GM18519 (cell line): ENCODE measurements around the gene JSRP1.

Experiments
- ATAC-seq: cut with Tn5 transposase; IDR thresholded peaks from one replicate; pipeline ENCODE4 v1.9.1; 2021; ENCODE audit warnings: mild to moderate bottlenecking, moderate library complexity; ENCODE audit not compliant: unreplicated experiment, low FRiP score

JSRP1 gene

DNA sequence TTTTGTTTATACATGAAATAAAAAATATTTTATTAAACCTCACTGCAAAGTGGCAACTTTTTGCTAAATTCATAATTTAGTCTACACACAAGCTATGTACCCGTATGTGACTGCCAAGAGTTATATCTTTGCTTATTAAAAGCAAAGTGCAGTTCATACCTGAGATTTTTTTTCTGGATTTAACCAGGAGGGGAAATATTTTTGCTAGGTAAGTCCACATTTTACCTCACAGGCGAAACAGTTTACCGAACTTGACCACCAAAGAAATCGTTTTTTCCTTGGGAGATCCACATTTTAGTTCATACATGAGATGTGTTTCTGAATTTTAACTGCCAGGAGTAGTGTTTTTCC, 12.2 kb upstream of the JSRP1 start:
- ATAC-seq, result no peak

DNA sequence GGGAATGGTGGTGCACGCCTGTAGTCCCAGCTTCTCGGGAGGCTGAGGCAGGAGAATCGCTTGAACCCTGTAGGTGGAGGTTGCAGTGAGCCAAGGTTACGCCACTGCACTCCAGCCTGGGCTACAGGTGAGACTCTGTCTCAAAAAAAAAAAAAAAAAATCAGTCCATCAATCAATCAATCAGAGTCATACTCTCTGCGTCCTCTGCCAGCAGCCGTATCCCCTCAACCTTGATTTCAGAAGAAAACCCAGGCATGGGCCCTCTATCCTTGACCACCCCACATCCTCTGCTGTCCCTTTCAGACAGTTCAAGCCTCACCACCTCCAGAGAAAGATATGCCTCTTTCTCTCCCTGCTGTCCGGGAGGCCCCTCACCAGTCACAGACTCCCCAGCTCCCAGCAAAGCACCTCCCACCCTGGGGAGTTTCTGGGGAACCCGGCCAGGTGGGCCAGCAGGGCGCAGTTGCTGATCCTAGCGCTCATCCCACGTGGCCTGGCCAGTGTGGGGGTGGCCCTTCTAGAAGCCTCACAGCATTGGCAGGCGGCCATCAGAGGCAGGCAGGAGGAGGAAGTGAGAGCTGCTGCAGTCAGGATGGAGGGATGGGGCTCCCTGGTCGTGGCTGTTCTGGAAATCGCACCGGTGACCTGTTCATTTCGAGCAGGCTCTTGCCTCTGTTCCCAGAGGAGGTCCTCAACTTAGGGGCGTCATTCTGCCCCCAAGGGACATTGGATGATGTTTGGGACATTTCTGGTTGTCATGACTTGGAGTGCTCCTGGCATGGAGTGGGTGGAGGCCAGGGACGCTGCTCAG, 10.2 kb upstream of the JSRP1 start:
- ATAC-seq, result no peak

DNA sequence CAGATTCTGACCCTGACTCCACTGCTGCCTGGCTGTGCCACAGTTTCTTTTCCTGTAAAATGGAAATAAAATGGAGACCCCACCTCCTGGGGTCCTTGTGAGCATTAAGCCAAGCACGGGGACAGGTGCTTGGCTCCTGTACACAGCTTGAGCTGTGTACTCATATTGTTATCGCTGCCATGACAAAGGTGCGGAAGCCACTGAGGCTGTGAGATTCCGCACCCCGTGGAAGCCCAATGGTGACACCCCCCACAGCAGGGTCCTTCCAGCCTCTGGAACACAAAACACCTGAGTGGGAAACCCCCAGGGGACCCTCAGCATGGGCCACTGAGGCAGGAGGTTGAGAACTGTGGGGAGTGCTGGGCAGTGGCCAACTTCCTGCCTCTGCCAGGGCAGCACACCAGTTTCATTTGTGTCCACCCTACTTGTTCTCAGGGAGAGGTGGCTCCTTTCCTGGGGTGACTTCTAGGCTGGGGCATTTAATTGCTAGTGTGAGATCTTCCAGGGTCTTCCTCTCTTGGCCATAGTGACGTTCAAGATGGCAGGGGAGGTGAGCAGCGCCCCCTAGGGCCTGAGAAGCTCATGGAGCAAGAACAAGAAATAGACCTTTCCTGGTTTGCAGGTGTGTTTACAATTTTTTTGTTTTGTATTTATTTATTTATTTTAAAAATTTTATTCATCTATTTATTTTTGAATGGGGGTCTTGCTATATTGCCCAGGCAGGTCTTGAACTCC, 5.4 kb upstream of the JSRP1 start:
- no peak for ATAC-seq

DNA sequence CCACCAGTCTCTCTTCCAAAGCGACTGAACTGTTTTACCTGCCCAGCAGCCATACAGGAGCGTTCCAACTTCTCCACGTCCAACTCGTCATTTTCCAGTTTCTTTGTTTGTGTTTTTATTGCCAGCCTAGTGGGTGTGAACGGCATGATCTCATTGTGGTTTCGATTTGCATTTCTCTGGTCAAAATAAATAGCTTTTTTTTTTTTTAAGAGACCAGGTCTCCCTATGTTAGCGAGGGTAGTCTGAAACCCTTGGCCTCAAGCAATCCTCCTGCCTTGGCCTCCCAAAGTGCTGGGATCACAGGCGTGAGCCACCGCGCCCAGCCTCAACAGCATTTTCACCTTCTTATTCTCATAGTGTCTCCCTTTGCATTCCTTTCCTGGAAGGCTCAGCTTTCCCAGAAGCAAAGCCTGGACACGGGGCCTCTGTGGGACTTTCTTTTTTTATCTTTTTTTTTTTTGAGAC, 4.2 kb upstream of the JSRP1 start:
- ATAC-seq, result no peak

DNA sequence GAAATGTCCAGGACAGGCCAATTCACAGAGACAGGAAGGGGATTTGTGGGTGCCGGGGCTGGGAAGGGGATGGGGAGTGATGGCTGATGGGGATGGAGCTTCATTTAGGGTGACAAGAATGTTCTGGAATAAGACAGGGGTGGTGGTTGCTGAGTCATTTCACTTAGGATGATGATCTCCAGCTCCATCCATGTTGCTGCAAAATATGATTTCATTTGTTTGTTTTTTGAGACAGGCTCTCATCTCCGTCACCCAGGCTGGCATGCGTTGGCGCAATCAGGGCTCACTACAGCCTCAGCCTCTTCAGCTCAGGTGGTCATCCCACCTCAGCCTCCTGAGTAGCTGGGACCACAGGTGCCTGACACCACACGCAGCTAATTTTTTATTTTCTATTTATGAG, 3.1 kb upstream of the JSRP1 start:
- ATAC-seq, result no peak

DNA sequence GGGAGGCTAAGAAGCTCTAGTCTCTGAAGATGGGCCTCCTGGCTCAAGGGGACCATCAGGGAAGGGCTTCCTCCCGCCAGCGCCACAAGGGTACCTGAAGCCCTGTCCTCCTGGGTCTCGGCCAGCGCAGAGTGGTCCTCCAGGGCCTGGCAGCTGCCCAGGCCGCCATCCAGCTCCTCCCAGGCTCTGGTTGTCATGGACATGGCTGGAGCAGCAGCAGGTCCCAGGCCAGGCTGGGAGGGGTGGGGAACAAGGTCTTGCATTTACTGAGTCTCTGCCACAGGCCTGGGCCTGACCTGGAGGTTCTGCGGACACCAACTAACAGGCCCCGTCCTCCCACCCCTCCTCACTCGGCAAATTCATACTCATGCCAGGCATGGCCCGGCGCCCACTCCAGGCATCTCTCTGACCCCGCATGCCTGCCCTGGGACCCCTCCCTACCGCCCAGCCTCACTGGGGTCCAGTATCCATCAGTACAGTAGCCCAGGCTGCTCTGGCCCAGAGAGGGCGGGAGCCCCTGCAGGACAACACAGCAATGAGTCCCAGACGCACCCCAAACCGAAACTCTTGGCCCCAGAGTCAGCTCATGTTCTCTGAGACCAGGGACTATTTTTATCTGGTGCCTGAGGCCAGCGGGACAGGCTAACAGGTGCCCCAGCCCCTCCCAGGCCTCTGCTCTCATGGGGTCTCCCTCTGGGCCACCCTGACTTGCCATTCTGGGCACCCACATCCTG, 938 bp downstream of the JSRP1 start:
- ATAC-seq, result no peak

DNA sequence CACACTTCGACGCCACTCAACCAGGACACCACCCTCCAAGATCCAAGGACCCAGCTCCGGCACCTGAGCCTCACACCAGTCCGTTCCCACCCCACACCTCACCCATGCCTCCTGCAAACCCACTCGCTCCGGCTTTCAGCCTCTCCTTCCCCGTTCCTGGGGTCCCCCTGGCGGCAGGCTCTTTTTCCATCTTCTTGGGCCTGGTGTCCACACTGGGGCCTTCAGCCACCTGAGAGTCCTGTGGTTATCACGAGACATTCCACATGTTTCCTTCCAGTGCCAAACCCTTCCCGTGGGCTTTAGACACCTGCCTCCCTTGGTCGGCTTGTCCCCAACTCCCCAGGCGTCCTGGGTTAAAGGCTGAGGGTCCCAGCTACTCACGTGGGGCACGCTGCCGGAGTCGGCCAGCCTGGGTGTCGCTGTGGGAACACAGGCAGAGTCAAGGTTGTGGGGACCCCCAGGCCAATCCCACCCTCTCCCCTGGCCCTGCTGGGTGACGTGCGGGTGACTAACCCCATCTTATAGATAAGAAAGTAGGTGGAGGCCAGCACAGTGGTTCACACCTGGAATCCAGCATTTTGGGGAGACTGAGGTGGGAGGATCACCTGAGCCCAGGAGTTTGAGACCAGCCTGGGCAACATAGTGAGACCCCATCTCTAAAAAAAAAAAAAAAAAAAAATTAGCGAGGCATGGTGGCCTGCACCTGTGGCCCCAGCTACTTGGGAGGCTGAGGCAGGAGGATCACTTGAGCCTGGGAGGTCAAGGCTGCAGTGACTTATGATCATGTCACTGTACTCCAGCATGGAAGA, 1.9 kb downstream of the JSRP1 start:
- no peak for ATAC-seq

DNA sequence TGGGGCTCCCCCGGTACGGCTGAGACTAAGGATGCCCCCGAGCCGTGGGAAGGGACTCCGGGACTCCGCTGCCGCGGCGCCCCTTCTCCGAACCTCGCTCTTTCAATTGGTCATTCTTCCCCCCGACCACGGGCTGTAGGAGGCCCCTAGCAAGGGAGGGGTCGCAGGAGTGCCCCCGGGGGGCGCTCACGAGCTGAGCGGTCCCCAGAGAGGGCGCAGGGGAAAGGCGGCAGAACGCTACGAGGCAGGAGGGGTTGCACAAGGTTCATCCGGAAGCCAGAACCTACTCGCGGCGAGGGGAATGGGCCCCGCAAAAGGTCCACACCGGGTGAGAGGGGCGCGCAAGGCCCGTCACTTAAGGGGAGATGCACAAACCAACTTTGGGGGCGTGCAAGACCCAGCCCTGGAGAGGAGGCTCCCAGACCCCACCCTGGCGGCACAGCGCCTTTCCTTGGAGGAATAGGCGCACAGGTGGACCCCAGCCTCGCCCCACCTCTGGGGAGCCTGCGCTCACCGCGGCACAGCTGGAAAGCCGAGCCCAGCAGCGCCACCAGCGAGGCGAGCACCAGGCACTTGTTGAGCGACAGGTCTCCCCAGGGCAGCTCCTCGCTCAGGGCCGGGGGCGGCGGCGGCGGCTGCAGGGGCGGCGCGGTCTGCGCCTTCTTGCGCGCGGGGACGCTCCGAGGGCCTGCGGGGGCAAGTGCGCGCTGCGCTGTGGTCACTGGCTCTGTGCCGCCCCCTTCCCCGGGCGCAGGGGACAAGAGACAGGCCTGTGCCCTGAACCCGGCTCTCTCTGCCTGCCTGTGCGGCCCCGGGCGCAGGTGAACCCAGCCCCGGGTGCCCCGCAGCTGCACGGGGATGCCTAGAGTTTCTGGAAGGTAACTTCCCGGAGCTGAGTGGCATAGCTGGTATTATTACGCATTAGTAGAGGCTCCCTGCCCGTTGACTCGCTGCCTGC, 2.8 kb downstream of the JSRP1 start:
- no peak for ATAC-seq

DNA sequence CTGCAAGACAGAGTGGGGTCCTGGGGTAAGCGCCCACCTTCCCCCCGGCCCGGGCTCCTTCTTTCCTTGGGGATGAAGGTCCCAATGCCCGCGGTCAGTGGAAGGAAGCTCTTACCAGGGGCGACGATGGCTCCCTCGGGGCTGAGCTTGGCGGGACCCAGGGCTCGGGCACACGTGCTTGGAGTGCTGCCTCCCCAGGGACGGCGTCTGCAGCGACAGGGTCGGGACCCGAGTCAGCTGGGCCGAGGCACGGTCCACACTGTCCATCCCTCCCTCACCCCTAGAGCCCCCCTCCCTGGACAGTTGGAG, 3.5 kb downstream of the JSRP1 start:
- no peak for ATAC-seq

DNA sequence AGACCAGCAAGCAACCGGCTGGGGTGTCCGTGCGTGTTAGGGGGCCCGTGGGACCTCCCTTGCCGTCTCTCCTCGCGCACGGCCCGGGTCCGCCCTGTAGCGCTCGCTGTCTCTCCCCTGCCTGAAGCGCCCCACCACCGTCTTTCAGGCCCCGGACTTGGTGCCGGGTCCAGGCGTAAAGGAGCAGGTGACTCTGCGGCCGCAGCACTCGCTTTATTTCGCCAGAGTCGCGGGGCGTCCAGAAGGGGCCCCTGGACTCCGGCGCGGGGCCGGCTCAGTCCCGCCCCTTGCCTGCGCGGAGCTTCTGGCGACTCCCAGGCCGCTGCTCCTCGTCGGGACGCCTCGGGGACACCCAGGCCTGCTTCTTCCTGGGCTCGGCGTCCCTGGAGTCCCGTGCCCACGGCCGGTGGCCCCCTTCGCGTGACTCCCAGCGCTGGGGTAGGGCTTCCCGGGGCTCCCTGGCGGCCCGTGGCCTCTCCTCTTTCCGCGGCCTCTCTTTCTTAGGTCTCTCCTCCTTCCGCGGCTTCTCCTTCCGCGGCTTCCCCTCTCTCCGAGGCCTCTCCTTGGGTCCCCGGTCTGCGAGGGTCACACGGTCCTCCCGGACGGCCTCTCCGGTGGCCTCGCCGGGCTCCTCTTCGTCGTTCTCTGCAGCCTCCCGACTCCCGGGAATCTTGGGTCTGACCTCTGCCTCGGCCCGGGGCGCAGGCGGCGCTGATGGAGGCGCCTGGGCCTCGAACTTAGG, 4.0 kb downstream of the JSRP1 start:
- no peak for ATAC-seq

DNA sequence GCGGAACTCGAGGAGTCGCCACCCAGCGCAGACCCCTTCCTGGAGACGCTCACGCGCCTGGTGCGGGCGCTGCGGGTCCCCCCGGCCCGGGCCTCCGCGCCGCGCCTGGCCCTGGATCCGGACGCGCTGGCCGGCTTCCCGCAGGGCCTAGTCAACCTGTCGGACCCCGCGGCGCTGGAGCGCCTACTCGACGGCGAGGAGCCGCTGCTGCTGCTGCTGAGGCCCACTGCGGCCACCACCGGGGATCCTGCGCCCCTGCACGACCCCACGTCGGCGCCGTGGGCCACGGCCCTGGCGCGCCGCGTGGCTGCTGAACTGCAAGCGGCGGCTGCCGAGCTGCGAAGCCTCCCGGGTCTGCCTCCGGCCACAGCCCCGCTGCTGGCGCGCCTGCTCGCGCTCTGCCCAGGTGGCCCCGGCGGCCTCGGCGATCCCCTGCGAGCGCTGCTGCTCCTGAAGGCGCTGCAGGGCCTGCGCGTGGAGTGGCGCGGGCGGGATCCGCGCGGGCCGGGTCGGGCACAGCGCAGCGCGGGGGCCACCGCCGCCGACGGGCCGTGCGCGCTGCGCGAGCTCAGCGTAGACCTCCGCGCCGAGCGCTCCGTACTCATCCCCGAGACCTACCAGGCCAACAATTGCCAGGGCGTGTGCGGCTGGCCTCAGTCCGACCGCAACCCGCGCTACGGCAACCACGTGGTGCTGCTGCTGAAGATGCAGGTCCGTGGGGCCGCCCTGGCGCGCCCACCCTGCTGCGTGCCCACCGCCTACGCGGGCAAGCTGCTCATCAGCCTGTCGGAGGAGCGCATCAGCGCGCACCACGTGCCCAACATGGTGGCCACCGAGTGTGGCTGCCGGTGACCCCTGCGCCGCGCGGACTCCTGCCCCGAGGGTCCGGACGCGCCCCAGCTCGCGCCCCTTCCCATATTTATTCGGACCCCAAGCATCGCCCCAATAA, 4.8 kb downstream of the JSRP1 start:
- ATAC-seq, result no peak

DNA sequence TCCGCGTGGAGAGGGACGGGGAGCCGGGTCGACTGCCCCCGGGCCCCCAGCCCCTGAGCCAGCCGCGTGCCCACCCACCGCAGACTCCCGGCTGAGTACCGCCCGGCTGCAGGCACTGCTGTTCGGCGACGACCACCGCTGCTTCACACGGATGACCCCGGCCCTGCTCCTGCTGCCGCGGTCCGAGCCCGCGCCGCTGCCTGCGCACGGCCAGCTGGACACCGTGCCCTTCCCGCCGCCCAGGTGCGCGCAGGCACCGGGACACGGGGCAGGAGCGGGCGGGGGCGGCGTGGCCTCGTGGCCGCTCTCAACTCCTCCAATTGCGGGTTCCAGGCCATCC, 5.5 kb downstream of the JSRP1 start:
- no peak for ATAC-seq

DNA sequence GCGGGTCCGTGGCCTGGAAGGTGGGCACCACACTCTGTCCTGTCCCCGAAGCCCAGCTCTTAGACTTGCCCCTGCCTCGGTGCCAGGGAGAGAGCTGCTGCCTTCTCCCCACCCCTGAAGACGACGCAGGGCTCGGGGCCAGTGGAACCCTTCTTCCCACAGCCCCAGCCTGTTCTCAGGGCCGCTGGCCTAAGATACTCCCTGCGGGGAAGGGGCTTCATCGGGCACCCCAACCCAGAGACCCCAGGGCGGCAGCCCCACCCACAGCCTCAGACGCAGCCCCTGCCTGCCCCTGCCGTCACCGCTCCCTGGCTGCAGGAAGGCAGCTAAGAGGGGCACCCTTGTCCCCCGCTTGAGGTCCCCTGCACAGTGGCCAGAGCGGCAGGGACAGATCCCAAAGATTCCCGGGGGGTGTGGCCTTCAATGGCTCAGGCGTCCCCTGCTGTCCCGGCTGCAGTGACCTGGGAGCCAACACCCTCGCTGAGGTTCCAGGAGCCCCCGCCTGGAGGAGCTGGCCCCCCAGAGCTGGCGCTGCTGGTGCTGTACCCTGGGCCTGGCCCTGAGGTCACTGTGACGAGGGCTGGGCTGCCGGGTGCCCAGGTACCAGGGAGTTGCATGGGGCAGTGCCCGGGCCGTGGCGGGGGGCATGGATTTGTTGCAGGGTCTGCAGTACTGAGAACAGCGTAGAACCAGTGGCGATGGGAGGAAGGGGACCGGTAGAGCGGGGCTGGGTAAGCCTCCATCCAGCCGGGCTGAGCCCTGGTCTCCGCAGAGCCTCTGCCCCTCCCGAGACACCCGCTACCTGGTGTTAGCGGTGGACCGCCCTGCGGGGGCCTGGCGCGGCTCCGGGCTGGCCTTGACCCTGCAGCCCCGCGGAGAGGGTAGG, 6.1 kb downstream of the JSRP1 start:
- ATAC-seq, result no peak

DNA sequence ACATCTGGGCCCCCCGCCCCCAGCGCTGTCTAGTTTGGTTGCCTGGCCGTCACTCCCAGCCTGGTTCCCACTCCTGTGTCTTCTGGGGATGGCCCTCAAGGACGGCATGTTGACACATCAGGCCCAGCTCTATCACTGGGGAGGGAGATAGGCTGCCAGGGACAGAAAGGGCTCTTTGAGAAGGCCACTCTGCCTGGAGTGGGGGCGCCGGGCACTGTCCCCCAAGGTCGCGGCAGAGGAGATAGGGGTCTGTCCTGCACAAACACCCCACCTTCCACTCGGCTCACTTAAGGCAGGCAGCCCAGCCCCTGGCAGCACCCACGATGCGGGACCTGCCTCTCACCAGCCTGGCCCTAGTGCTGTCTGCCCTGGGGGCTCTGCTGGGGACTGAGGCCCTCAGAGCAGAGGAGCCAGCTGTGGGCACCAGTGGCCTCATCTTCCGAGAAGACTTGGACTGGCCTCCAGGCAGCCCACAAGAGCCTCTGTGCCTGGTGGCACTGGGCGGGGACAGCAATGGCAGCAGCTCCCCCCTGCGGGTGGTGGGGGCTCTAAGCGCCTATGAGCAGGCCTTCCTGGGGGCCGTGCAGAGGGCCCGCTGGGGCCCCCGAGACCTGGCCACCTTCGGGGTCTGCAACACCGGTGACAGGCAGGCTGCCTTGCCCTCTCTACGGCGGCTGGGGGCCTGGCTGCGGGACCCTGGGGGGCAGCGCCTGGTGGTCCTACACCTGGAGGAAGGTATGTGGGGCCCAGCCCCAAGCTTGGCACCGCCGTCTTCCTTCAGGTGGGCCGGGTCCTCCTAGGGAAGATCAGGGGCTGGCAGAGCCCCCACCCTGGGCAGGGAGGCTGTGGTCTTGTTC, 7.0 kb downstream of the JSRP1 start, which contains the start of gene AMH:
Gene AMH (plus strand): TSS at position 314 of the 857 bp plus-strand sequence. CDS start 10 bp downstream, at position 324.
- no peak for ATAC-seq

DNA sequence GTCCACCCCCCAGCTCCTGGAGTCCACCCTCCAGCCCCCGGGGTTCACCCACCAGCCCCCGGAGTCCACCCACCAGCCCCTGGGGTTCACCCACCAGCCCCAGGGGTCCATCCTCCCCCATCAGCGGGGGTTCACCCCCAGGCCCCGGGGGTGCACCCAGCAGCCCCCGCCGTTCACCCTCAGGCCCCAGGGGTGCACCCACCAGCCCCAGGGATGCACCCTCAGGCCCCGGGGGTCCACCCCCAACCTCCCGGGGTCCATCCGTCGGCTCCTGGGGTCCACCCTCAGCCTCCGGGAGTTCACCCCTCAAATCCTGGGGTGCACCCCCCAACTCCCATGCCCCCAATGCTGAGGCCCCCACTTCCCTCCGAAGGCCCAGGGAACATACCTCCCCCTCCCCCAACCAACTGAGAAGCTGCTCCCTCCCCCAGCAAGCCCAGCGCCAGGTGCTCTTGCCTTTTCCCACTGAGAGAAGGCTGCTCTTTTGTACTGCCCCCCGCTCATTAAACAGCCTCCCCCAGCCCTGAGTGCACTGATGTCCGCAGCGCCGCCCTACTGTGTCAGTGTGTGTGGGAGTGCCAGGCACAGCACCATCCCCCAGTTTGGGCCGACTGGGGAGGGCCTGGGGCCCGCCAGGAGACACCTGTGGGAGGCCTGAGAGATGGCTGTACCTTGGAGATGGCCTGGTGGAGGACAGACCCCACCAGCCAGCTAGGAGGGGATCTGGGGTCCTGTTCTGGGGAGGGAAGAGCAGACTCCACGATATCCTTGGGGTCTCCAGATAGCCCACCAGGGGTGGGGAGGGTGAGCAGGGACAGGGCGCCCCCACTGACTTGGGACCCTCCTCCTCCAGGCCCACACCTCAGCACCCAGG, 7.8 kb downstream of the JSRP1 start:
- no peak for ATAC-seq
